HG03575 (cell line): Measurements from ENCODE around the gene CEP57.
A peak's percentile ranks its signal among the peaks of the same experiment; 100 is the strongest.
"Not testable (repeated sequence)": the region's sequence is repeated elsewhere in the genome, so short reads cannot be mapped to it uniquely, and the experiment has no call there.

Experiments
- ATAC-seq: cut with Tn5 transposase; IDR thresholded peaks from one replicate; pipeline ENCODE4 v1.9.1; 2021; ENCODE audit not compliant: unreplicated experiment, insufficient number of reproducible peaks, low FRiP score; ENCODE audit errors: extremely low read depth

Gene CEP57

DNA sequence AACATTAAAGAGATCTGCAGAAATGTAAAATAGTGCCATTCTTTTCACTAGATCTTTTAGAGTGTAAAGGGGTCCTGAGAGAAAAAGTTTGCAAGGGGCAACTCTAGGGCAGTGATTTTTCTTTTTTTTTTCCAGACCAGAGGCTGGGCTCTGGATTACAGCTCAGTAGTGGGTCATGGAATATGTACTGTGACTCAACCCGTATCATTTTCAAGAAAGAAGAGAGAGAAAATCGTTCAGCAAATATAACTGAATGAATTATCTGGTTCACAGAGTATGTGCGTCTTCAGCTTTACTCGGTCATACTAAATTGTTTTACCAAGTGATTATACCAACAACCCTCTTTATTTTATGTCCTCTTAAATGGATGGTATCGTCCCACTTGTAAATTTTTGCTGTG lies 3.8 kb downstream of the CEP57 start:
- ATAC-seq: no peak

DNA sequence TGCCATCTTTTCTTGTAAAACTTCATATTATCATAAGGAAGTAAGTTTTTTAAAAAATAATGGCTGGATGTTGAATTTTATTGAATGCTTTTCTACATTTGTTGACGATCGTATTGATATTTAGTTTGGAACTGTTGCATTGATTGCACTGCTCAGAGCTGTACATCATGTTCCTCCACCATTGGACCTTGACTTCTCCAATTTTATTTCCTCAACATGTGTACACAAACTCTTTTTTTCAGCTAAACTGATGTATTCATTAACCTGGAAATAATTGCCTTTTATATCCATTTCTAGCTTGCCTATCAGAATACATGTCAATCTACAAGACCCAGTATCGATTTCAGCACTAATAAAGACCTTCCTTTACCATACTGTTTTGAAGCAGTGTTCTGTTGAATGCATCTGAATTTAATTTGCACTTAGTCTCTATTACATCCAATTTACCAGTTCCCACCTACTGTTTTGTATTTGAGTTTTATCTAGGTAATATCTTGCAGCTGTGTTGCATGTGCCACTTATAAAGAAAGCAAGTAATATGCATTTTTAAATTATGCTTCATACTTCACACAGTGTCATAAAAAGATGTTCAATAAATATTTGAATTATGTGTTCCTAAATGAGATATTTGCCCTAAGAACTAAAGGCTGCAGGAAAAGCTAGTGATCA lies 5.5 kb downstream of the CEP57 start:
- ATAC-seq: no peak

DNA sequence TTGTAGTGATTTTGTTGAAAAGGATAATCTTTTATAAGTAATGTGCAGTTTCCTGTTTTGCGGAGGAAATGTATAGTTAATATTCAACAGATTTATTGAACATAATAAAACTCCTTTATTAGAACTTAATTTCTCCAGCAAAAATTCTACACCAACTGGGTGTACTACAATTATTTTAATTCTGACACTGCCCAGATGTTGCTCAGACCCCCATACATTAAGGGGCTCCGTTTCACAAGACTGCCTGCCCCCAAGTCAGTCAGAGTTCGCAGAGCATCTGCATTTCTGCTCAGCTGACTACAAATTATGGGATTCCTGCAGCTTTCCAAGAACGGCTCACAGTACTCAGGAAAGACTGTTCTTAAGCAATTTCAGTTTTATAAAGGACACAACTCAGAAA lies 6.2 kb downstream of the CEP57 start:
- ATAC-seq: no peak

DNA sequence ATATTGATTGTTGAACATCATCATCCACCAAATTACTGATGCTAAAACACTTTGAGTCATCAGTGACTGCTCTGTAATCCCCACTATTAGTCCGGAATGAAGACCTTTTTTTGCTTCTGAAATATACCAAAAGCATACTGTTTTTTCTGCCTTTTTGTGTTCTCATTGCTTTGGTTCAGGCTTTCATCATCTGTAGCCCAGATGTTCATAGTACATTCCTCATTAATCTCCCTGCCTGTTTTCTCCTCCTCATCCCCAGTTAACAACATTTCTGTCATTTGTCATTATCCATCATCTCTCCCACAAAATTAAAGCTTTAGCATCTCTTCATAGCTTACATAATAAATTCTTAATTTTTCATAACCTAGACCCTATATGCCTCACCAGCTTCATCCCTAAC lies 9.2 kb downstream of the CEP57 start:
- ATAC-seq: no peak

DNA sequence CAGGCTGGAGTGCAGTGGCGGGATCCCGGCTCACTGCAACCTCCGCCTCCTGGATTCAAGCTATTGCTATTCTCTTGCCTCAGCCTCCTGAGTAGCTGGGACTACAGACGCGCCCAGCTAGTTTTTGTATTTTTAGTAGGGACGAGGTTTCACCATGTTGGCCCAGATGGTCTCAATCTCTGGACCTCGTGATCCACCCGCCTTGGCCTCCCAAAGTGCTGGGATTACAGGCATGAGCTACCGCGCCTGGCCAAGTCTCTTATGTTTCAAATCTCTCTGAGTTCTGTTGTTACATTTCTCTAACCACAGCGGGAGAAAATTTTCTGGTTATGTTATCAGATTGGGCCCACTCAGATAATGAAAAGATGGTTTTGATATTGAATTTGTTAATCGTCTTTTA lies 10.1 kb downstream of the CEP57 start:
- no peak for ATAC-seq

DNA sequence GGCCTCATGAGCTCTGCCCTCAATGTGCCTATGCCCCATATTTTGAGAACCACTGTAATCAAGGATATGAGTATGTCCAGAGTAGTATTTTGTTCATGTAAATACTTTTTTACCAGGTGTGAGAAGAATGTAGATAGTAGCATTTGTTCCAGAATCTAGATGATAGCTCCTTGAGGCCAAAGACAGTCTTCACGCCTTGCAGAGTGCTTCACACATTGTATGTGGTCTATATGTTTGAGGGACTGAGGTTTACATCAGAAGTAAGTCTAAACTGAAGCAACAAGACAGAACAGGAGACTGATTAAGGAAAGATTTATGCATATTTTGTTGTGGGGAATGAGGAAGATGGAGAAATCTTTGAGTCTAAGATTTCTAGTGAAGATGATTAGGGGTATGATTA lies 12.5 kb downstream of the CEP57 start:
- ATAC-seq: no peak

DNA sequence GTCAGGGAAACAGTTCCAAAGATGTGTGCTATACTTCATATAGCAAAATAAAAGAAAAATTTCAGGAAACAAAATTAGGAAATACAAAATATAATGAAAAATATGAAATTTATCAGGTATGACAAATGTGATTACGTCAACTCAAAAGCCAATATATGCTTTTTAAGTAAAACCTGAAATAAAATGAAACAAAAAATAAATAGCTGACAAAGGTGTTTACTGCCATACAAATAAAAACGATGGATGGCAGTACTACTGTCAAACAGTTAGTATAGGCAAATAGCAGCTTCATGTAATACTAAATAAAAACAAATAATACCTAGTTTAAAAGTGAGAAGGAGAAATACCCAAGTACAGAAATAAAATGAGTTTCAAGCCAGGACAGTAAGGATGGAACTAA lies 13.7 kb downstream of the CEP57 start:
- no peak for ATAC-seq

DNA sequence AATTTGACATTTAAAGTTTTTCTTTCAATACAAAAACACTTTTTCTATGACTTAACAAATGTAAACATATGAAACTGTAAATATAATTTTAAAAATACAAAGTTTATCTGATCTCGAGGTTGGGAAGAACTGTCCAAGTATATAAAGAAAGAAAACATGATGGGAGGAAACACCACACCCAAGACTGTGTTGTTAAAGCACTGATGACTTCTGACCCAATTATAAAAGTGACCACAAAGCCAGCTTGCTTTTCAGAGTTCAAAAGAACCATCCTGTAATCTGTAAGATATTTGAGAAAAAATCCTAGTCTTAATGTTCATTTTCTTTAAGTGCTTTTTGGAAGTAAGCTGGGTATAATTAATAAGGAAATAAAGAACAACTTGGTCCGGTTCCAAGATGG lies 15.6 kb downstream of the CEP57 start:
- ATAC-seq: no peak

DNA sequence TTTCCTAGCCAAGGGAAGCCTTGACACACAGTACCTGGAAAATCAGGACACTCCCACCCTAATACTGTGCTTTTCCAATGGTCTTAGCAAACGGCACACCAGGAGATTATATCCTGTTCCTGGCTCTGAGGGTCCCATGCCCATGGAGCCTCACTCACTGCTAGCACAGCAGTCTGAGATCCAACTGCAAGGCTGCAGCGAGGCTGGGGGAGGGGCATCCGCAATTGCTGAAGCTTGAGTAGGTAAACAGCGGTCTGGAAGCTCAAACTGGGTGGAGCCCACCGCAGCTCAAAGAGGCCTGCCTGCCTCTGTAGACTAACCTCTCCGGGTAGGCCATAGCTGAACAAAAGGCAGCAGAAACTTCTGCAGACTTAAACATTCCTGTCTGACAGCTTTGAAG lies 16.2 kb downstream of the CEP57 start:
- ATAC-seq: not testable (repeated sequence)

DNA sequence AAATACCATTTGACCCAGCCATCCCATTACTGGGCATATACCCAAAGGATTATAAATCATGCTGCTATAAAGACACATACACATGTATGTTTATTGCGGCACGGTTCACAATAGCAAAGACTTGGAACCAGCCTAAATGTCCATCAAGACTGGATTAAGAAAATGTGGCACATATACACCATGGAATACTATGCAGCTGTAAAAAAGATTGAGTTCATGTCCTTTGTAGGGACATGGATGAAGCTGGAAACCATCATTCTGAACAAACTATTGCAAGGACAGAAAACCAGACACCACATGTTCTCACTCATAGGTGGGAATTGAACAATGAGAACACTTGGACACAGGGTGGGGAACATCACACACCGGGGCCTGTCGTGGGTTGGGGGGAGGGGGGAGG lies 20.8 kb downstream of the CEP57 start:
- not testable (repeated sequence) for ATAC-seq

DNA sequence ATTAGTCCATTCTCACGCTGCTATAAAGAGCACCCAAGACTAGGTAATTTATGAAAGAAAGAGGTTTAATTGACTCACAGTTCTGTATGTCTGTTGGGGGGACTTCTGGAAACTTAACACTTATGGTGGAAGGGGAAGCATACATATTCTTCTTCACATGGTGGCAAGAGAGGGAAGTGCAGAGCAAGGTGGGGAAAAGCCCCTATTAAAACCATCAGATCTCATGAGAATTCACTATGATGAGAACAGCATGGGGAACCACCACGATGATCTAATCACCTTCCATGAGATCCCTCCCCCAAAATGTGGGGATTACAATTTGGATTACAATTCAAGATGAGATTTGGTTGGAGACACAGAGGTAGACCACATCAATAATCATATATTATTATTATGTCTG lies 25.7 kb downstream of the CEP57 start:
- no peak for ATAC-seq

DNA sequence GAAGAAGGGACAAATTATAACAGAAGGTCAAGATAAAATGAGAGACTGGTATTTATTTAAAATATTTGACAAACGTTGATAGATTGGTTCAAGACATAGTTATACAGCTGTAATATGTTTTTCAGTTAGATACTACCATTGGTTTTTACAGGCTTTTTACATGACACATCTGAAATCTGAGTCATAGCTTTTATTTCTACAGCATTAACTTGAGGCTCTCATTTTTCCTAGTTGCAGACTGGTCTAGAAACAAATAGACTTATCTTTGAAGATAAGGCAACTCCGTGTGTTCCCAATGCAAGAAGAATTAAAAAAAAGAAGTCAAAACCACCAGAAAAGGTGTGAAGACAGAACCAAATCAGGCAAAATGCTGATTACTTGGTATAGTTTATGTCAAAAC lies 31.3 kb downstream of the CEP57 start:
- ATAC-seq: no peak

DNA sequence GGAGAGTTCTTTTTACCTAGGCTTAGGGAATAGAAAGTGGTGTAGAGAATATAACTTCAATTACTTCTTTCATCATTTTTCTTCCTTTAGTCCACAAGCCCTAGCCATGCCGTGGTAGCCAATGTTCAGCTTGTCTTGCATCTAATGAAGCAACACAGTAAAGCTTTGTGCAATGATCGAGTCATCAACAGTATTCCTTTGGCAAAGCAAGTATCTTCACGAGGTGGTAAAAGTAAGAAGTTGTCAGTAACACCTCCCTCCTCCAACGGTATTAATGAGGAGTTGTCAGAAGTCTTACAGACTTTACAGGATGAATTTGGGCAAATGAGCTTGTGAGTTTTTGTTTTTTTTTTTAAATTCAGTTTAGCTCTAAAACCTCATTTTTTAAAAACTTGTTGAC lies 37.4 kb downstream of the CEP57 start:
- ATAC-seq: no peak

DNA sequence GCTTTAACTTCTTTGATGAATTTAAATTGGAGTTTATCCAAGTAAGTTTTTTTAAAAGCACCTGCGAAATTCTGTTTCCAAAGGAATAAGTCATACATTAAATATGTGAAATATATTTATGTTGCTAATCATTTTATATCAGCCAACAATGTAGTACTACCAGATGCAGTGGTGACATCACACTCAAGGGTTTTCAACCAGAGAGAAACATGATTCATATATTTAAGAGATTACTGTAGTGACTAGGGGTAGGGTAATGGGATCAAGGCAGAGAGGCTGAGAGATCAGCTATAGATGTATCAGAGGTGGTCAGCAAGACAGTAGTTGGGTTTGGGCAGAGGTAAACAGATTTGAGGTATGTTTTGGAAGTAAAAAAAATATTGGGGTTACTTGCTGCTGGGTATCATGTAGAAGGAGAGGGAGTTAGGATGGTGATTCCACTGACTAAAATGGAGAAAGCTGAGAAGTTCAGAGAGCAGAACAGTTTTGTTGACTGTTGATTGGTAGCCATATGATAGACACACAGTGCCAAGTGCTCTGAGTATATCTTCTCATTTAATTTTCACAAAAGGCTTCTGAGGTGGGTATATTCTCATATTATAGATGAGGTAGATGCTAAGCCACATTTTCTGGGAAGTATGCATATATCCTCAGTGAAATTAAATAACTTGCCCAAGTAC lies 39.4 kb downstream of the CEP57 start:
- ATAC-seq: no peak

DNA sequence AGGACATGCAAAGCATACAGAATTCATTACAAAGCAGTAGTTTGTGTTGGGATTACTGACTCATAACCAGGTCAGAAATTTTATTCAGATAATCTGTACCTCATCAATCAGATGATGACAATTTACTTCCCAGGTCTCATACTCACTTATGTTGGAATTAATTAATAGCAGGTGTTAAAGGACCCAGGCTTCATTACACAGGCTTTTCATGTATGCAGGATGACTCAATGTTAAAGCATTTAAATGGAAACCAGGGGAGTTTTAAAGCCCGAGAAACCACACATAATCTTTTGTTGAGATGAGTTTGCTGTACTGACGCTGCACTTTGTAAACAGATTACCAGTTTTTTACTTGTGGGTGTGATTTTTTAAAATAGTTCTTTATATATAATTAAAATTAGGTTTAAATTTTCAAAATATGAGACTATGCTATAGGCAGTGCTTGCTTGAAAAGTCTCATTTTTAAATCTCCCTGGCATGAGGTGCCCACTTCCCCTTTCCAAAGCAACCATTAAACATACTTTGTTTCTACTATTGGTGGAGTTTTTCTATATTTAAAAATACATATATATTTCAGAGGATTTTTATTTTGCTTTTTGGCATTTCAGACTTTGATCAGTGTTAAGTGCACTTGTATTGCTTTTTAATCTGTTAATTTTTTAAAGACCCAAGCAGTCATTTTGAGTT lies 41.0 kb downstream of the CEP57 start:
- no peak for ATAC-seq

DNA sequence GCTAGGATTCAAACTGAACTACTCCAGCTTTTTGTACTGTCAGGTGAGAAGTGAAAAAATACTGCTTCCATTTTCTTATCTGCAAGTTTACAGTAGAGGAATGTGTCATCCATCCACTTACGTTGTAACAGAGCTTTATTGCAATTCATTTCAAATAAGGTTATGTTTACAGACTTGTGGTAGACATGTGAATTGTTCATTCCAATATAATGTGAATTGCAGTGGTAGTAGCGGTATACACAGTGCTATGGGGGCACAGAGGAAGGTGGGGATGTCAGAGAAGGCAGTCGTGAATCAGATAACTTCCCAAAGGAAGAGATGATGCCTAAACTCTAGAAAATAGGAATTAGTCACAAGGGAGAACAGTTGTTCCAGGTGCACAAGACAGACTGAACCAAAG lies 42.5 kb downstream of the CEP57 start:
- no peak for ATAC-seq

DNA sequence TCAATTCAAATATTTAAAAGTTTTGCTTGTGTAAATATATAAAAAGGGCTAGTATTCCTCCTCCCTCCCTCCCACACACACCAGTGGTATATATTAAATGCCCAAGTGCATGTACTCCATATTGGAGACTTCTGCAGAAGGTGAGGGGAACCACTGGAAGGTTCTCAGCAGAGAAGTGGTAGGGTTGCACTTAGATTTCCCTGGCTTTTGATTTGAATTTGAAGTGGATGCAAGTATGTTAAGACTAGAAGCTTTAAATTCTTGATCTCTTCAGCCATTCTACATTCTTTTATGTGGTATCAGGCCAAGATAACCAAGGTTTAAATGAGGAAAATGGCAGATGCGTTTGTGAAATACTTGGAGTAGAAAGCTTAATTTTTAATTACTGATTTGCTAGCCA lies 43.1 kb downstream of the CEP57 start:
- ATAC-seq: no peak

DNA sequence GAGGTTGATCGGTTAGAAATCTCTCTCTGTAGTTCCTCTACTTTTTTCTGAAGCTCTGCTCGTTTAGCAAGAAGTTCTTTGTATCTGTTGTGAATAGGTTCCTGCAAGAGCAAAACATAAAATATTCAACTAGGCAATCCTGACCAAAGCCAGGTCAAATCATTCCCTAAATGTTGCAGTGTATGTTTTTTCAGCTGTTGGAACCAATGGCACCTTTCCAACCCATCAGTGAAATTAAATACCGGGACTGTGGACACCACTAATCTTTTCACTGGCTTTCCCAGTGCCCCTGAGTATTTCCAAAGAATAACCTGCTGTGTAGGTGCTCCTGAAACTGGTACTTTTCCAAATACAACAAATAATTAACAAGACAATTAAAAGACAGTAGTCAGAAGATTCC lies 45.1 kb downstream of the CEP57 start:
- ATAC-seq: no peak

DNA sequence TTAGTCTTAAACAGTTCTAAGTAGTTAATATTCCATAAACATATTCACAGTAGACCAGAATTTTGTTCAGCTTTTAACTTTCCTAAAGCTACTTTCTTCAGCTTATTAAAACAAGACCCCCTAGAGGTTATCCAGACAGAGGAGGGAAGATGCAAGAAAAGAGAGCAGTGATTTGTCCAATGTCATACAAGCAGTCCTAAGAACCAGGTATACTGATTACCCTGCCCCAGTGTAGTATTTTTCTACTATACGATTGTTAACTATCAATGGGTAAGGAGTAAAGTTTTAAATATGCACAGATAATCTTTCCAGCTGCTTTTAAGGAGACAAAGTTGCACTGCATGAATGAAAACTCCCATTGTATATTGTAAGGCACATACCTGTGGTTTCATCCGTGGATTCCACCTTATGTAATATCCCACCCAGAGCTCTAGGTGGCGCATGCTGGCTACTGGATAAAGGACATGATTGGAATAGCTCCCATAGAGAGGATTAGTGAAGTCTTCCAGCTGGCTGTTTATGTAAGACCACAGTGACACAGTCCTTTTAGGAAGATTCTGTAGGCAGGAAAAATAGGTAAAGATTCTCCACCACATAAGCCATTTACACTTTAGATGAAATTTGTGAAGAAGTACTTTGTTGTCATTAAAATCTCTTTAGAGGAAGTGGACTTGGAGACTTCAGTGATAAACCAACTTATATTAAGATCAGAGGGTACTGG lies 45.6 kb downstream of the CEP57 start:
- ATAC-seq: peak; percentile 89

DNA sequence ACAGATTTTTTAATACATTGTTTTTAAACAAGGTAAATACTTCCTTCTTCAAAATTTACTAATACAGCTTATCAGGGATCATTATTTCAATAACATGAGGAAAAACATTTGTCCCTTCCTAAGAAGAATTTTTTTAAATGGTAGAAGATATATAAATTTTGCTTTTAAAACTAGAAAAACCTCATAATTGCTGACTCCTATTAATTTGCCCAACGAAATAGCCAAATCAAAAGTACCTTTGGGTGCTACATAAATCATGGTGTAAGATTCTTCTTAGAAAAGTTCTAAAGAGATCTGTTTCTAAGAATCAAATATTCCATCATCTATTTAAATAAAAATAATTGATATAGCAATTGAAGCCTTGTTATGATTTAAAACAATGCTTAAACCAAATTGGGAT lies 54.9 kb downstream of the CEP57 start:
- ATAC-seq: no peak
